GM12865 (cell line): ENCODE measurements around the gene CLDN34.

ENCODE experiments used
- DNase-seq: peaks from one replicate; pipeline ENCODE4 v3.0.0; 2010; ENCODE audit warnings: low read depth
- H3K4me3 ChIP-seq: 2 replicates; pipeline ENCODE4 v1.5.1; 2011; ENCODE audit warnings: mild to moderate bottlenecking, low read depth, low read length, control low read depth
- CTCF ChIP-seq: IDR thresholded peaks from 2 replicates; pipeline ENCODE4 v1.5.1; 2011; ENCODE audit warnings: low read length, control low read depth, low read depth, inconsistent platforms; ENCODE audit not compliant: insufficient read depth; ENCODE audit errors: missing control alignments

The CLDN34 gene

GRCh38 chrX:9961750-9962149, 5.4 kb upstream of the CLDN34 start:
- DNase-seq: no peak
- no peak overlapping the region for H3K4me3 ChIP-seq
- no peak for TF ChIP-seq CTCF

GRCh38 chrX:9977635-9978034, 10.5 kb downstream of the CLDN34 start:
- TF ChIP-seq CTCF: no peak
- H3K4me3 ChIP-seq: no peak overlapping the region
- no peak for DNase-seq

GRCh38 chrX:9980401-9980800, 13.2 kb downstream of the CLDN34 start:
- DNase-seq: no peak
- TF ChIP-seq CTCF: no peak

GRCh38 chrX:9980927-9981326, 13.8 kb downstream of the CLDN34 start:
- no peak overlapping the region for H3K4me3 ChIP-seq
- DNase-seq: no peak
- TF ChIP-seq CTCF: no peak

More at GRCh38 chrX:9980401-9980800, 13.2 kb downstream of the CLDN34 start:
- no peak overlapping the region for H3K4me3 ChIP-seq

GRCh38 chrX:9983441-9983840, 16.3 kb downstream of the CLDN34 start:
- H3K4me3 ChIP-seq: no peak overlapping the region
- DNase-seq: no peak
- TF ChIP-seq CTCF: no peak

GRCh38 chrX:9983846-9984245, 16.7 kb downstream of the CLDN34 start:
- H3K4me3 ChIP-seq: no peak overlapping the region
- no peak for DNase-seq
- TF ChIP-seq CTCF: no peak

- no peak overlapping the region for H3K4me3 ChIP-seq
- peak; percentile 22 for TF ChIP-seq CTCF
- DNase-seq: peak; percentile 7
These were observed 21.6 kb downstream of the CLDN34 start for GRCh38 chrX:9988762-9989161.
